GM12801 (cell line): ENCODE data around the gene ZNF317.

Experiments used
- CTCF ChIP-seq: IDR thresholded peaks from one replicate; pipeline ENCODE4 v1.5.1; 2011; ENCODE audit warnings: control low read depth; ENCODE audit not compliant: insufficient read length; ENCODE audit errors: extremely low read depth

The ZNF317 gene

GRCh38 chr19:9130965-9131364 is 9.2 kb upstream of the ZNF317 start:
- TF ChIP-seq CTCF, result no peak

GRCh38 chr19:9132422-9132821 is 7.8 kb upstream of the ZNF317 start:
- no peak for TF ChIP-seq CTCF

GRCh38 chr19:9139609-9140158 is 513 bp upstream of the ZNF317 start:
- TF ChIP-seq CTCF, result no peak

- no peak for TF ChIP-seq CTCF
Observed at GRCh38 chr19:9144920-9145319, 4.7 kb downstream of the ZNF317 start.

GRCh38 chr19:9146882-9147281 is 6.7 kb downstream of the ZNF317 start:
- no peak for TF ChIP-seq CTCF

- no peak for TF ChIP-seq CTCF
Observed at GRCh38 chr19:9148697-9149096, 8.5 kb downstream of the ZNF317 start.

- no peak for TF ChIP-seq CTCF
Observed at GRCh38 chr19:9149997-9150396, 9.8 kb downstream of the ZNF317 start.

- no peak for TF ChIP-seq CTCF
Observed at GRCh38 chr19:9150650-9151049, 10.5 kb downstream of the ZNF317 start.
